H1 (cell line): ENCODE results near the gene FBXO17. TPM values are rescaled to one million over a fixed set of nuclear protein-coding genes. Genes with fewer than 3 reads are reported as not detected.

ENCODE experiments used
- CTCF ChIA-PET: fragments of 300-600 bp; sonication (Branson Sonifier 250); formaldehyde crosslinking; loops from one replicate; lab custom pipeline; 2021; ENCODE audit not compliant: partially characterized antibody; lab: Charles Lee
- POLR2A ChIA-PET: fragments of 300-600 bp; sonication (Branson Sonifier 250); formaldehyde crosslinking; loops from one replicate; lab custom pipeline; 2021; ENCODE audit warnings: inconsistent platforms; ENCODE audit not compliant: partially characterized antibody; lab: Charles Lee
- DNase-seq, 2 experiments: peaks; one replicate each; pipeline versions ENCODE4 v3.0.0 to v3.0.0-alpha.2; 2010 to 2022; ENCODE audit warnings: low spot score in 2 of 2, low read depth in 1 of 2, mixed read lengths in 1 of 2
- FAIRE-seq: peaks from 2 replicates; lab custom pipeline; 2011; peaks lifted over from hg19 to GRCh38; lab: Jason Lieb, UNC
- H2AFZ ChIP-seq: 2 replicates; pipeline ENCODE4 v1.8.1; 2012; ENCODE audit warnings: low read length, inconsistent platforms
- H2AK5ac ChIP-seq: 2 replicates; pipeline ENCODE4 v1.6.1; 2013; ENCODE audit warnings: low read depth, low read length
- H2BK120ac ChIP-seq: replicated peaks from 2 replicates; pipeline ENCODE3; 2013; ENCODE audit warnings: low read depth, low read length, inconsistent platforms
- H2BK12ac ChIP-seq: 2 replicates; pipeline ENCODE4 v1.6.1; 2013; ENCODE audit warnings: low read depth, low read length
- H2BK15ac ChIP-seq: 2 replicates; pipeline ENCODE4 v1.6.1; 2013; ENCODE audit warnings: low read length
- H2BK20ac ChIP-seq: 2 replicates; pipeline ENCODE4 v1.6.1; 2013; ENCODE audit warnings: low read length
- H2BK5ac ChIP-seq: 2 replicates; pipeline ENCODE4 v1.6.1; 2013; ENCODE audit warnings: low read depth, low read length
- H3K14ac ChIP-seq: 2 replicates; pipeline ENCODE4 v1.6.1; 2013; ENCODE audit warnings: inconsistent platforms; ENCODE audit not compliant: insufficient read length
- H3K18ac ChIP-seq: 2 replicates; pipeline ENCODE4 v1.6.1; 2013; ENCODE audit warnings: low read length; ENCODE audit errors: extremely low read depth
- H3K23ac ChIP-seq: 2 replicates; pipeline ENCODE4 v1.6.1; 2013; ENCODE audit warnings: inconsistent platforms; ENCODE audit not compliant: insufficient read length
- H3K23me2 ChIP-seq: 2 replicates; pipeline ENCODE4 v1.6.1; 2013; ENCODE audit warnings: low read depth, low read length
- H3K27ac ChIP-seq: 2 replicates; pipeline ENCODE4 v1.6.1; 2011; ENCODE audit warnings: low read depth, low read length, inconsistent platforms
- H3K27me3 ChIP-seq, 4 experiments: replicated peaks in 1 of 4; 1 replicate in 1 of 4; 2 replicates in 3 of 4; pipeline versions ENCODE4 v1.6.1 to v1.8.1; 2011 to 2013; ENCODE audit warnings: low read length in 3 of 4, mild to moderate bottlenecking in 3 of 4, inconsistent platforms in 2 of 4, mixed read lengths in 2 of 4, moderate library complexity in 1 of 4; ENCODE audit not compliant: control insufficient read depth in 3 of 4, insufficient read depth in 3 of 4; ENCODE audit errors: extremely low read depth in 1 of 4
- H3K36me3 ChIP-seq, 4 experiments: 2 replicates each; pipeline versions ENCODE4 v1.6.1 to v1.8.1; 2011 to 2013; ENCODE audit warnings: mild to moderate bottlenecking in 4 of 4, low read length in 3 of 4, moderate library complexity in 2 of 4, control low read depth in 1 of 4, inconsistent platforms in 1 of 4; ENCODE audit not compliant: insufficient read depth in 4 of 4, control insufficient read depth in 2 of 4
- H3K4ac ChIP-seq: replicated peaks from 2 replicates; pipeline ENCODE3; 2013; ENCODE audit warnings: low read length, low read depth, mixed read lengths, inconsistent platforms; ENCODE audit not compliant: insufficient read length
- H3K4me1 ChIP-seq, 4 experiments: replicated peaks in 1 of 4; 1 replicate in 1 of 4; 2 replicates in 3 of 4; pipeline versions ENCODE4 v1.6.1 to v1.8.1; 2011 to 2013; ENCODE audit warnings: low read length in 3 of 4, inconsistent platforms in 2 of 4, mixed read lengths in 1 of 4; ENCODE audit not compliant: insufficient read depth in 4 of 4, control insufficient read depth in 3 of 4
- H3K4me2 ChIP-seq, 2 experiments: 2 replicates each; pipeline versions ENCODE4 v1.6.1 to v1.8.1; 2011 to 2013; ENCODE audit warnings: low read depth in 2 of 2, low read length in 2 of 2, control low read depth in 1 of 2, inconsistent platforms in 1 of 2, mild to moderate bottlenecking in 1 of 2; ENCODE audit not compliant: insufficient read depth in 1 of 2
- H3K4me3 ChIP-seq, 4 experiments: fragments of 200-600, 300-600 bp in 1 of 4; sonication (generic), shearing (Covaris generic), sonication (Bioruptor Twin) in 1 of 4; 2 replicates each; pipeline versions ENCODE4 v1.5.1 to v1.8.1; 2011 to 2016; ENCODE audit warnings: low read length in 4 of 4, low read depth in 3 of 4, control low read depth in 2 of 4, inconsistent platforms in 2 of 4, mild to moderate bottlenecking in 2 of 4, mixed read lengths in 1 of 4, moderate library complexity in 1 of 4; ENCODE audit not compliant: insufficient read depth in 2 of 4; ENCODE audit errors: extremely low read depth in 1 of 4
- H3K56ac ChIP-seq: replicated peaks from 2 replicates; pipeline ENCODE3; 2013; ENCODE audit warnings: low read depth, mild to moderate bottlenecking, mixed read lengths, low read length, inconsistent platforms; ENCODE audit not compliant: insufficient read length
- H3K79me1 ChIP-seq: 2 replicates; pipeline ENCODE4 v1.6.1; 2013; ENCODE audit warnings: low read depth, low read length, control low read depth
- H3K79me2 ChIP-seq, 2 experiments: 2 replicates each; pipeline versions ENCODE4 v1.6.1 to v1.8.1; 2012 to 2013; ENCODE audit warnings: low read length in 2 of 2, mild to moderate bottlenecking in 2 of 2, inconsistent platforms in 1 of 2; ENCODE audit not compliant: insufficient read depth in 2 of 2, control insufficient read depth in 1 of 2
- H3K9ac ChIP-seq, 4 experiments: replicated peaks in 1 of 4; 1 replicate in 1 of 4; 2 replicates in 3 of 4; pipeline versions ENCODE4 v1.6.1 to v1.8.1; 2011 to 2013; ENCODE audit warnings: low read depth in 3 of 4, low read length in 3 of 4, control low read depth in 2 of 4, mild to moderate bottlenecking in 2 of 4, moderate library complexity in 2 of 4, inconsistent platforms in 1 of 4; ENCODE audit errors: extremely low read depth in 1 of 4
- H3K9me3 ChIP-seq, 2 experiments: 2 replicates each; pipeline versions ENCODE4 v1.6.1 to v1.8.1; 2012 to 2013; ENCODE audit warnings: mild to moderate bottlenecking in 2 of 2, moderate library complexity in 2 of 2, control low read depth in 1 of 2, inconsistent platforms in 1 of 2, low read depth in 1 of 2, low read length in 1 of 2, mixed read lengths in 1 of 2; ENCODE audit not compliant: insufficient read depth in 2 of 2
- H4K20me1 ChIP-seq, 2 experiments: replicated peaks in 1 of 2; 2 replicates each; pipeline versions ENCODE3 to v1.8.1; 2011 to 2013; ENCODE audit warnings: inconsistent platforms in 2 of 2, low read length in 2 of 2, mild to moderate bottlenecking in 1 of 2; ENCODE audit not compliant: insufficient read depth in 2 of 2, control insufficient read depth in 1 of 2
- H4K5ac ChIP-seq: 2 replicates; pipeline ENCODE4 v1.6.1; 2013; ENCODE audit warnings: low read length, low read depth, mixed read lengths, inconsistent platforms; ENCODE audit not compliant: insufficient read length
- H4K8ac ChIP-seq: 2 replicates; pipeline ENCODE4 v1.8.0; 2013; ENCODE audit warnings: mild to moderate bottlenecking, moderate library complexity, low read length, inconsistent platforms; ENCODE audit not compliant: insufficient read depth; ENCODE audit errors: extremely low read depth
- H4K91ac ChIP-seq: replicated peaks from 2 replicates; pipeline ENCODE3; 2013; ENCODE audit warnings: low read length, mixed read lengths, inconsistent platforms; ENCODE audit not compliant: insufficient read length
- ASH2L ChIP-seq: fragments of 200-600, 300-600 bp; sonication (generic); IDR thresholded peaks from one replicate; pipeline ENCODE4 v1.7.1; 2017; ENCODE audit warnings: low read length
- ATF3 ChIP-seq: IDR thresholded peaks from 2 replicates; pipeline ENCODE4 v1.6.1; 2011; ENCODE audit warnings: low read depth, mild to moderate bottlenecking, low read length; ENCODE audit not compliant: insufficient read depth
- CHD2 ChIP-seq: IDR thresholded peaks from 2 replicates; pipeline ENCODE4 v1.6.1; 2012; ENCODE audit warnings: low read length, improper control_type of control experiment
- EGR1 ChIP-seq: IDR thresholded peaks from 2 replicates; pipeline ENCODE4 v1.6.1; 2011; ENCODE audit warnings: low read depth, low read length, borderline replicate concordance
- NANOG ChIP-seq: IDR thresholded peaks from 2 replicates; pipeline ENCODE4 v1.6.1; 2011; ENCODE audit warnings: low read length, low read depth, mild to moderate bottlenecking, inconsistent platforms; ENCODE audit not compliant: insufficient read depth, poor library complexity, severe bottlenecking
- POU5F1 ChIP-seq: IDR thresholded peaks from 2 replicates; pipeline ENCODE4 v1.6.1; 2011; ENCODE audit warnings: low read depth, mild to moderate bottlenecking, low read length, moderate library complexity
- RFX5 ChIP-seq: IDR thresholded peaks from 2 replicates; pipeline ENCODE4 v1.6.1; 2011; ENCODE audit warnings: low read depth, low read length, improper control_type of control experiment, borderline replicate concordance
- SP2 ChIP-seq: IDR thresholded peaks from 2 replicates; pipeline ENCODE4 v1.6.1; 2012; ENCODE audit warnings: mild to moderate bottlenecking, low read length, inconsistent platforms
- TAF7 ChIP-seq: optimal IDR thresholded peaks from 2 replicates; pipeline ENCODE3; 2011; ENCODE audit warnings: low read depth, mild to moderate bottlenecking, inconsistent platforms, low read length, moderate library complexity, borderline replicate concordance
- TBP ChIP-seq: IDR thresholded peaks from 2 replicates; pipeline ENCODE4 v1.6.1; 2011; ENCODE audit warnings: low read depth, low read length, improper control_type of control experiment
- ZNF274 ChIP-seq: IDR thresholded peaks from 2 replicates; pipeline ENCODE4 v1.7.0; 2012; ENCODE audit warnings: low read length, borderline replicate concordance; ENCODE audit errors: extremely low read depth
- WGBS, 2 experiments: shearing (Covaris generic) in 1 of 2; methylation state at CpG; one replicate each; pipeline versions ENCODE4 v1.1.6 to v1.1.7; 2013 to 2015; ENCODE audit warnings: low lambda C conversion rate in 2 of 2, mixed read lengths in 2 of 2, inconsistent platforms in 1 of 2, low coverage in 1 of 2, missing lambda C conversion rate in 1 of 2; ENCODE audit not compliant: insufficient replicate concordance in 2 of 2, insufficient coverage in 1 of 2, insufficient read length in 1 of 2; ENCODE audit errors: extremely low coverage in 1 of 2, missing lambda C conversion rate in 1 of 2; 5-methylcytosine and 5-hydroxymethylcytosine counted together
- polyA plus RNA-seq, 7 experiments: library from polyadenylated mRNA; depleted of rRNA in 3 of 7; stranded (reverse) in 5 of 7; unstranded in 2 of 7; fragments of >200 nt in 5 of 7; fragments of 200-250 nt in 2 of 7; gene quantifications; 1 replicate in 5 of 7; 2 replicates in 1 of 7; 4 replicates in 1 of 7; pipeline versions ENCODE4 v1.2.1 to v1.2.3, GENCODE V29; 2011 to 2013; ENCODE audit warnings: missing spikeins in 2 of 7, mixed read lengths in 2 of 7
- total RNA-seq: library from RNA; stranded (reverse); fragmentation: NEBNext Ultra II Directional; extraction: Animal tissue kit (Norgen Biotek cat#: 25700); gene quantifications from 2 replicates; pipeline ENCODE4 v1.2.1, GENCODE V29; 2021

Gene FBXO17
- total and polyA plus RNA-seq, 2 of the 8 experiments (the other 6 are each of a cell fraction or from before 2014, with no cell fraction given): 11.7 to 15.3 TPM

DNA sequence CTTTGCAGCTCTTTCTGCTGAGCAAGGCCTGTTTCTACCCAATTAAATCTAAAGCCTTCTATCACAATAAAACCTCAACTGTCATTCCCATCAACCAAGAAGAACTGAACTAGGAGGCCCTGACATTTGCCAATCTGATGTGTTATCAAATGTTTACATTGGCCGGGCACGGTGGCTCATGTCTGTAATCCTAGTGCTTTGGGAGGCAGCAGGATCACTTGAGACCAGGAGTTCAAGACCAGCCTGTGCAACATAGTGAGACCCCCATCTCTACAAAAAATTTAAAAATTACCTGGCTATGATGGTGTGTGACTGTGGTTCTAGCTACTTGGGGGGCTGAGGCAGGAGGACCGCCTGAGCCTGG is 2.8 kb upstream of the FBXO17 start:
- Histone ChIP-seq H3K79me1 (no peaks in the 10 kb centered on the region), H3K9ac (no peak overlapping the region), H2AK5ac (no peak overlapping the region), H2BK15ac (no peak overlapping the region), H3K9me3 (no peaks in the 10 kb centered on the region), H3K18ac (0 out of 2 replicates have a peak overlapping the region, but pooled peaks have one; percentile 48), H3K4ac (no peak overlapping the region), H4K91ac (no peak overlapping the region), H2AFZ (no peak overlapping the region), H3K27ac (no peak overlapping the region), H3K36me3 (no peaks in the 10 kb centered on the region), H2BK12ac (no peak overlapping the region), H3K4me3 (no peak overlapping the region), H3K27me3 (0 out of 7 replicates have a peak, but pooled peaks cover 0 to 3% (median 0%) of the 10 kb centered on the region in 4 experiments), H4K8ac (no peak overlapping the region), H4K20me1 (no peaks in the 10 kb centered on the region), H3K23me2 (peaks cover 6% of the 10 kb centered on the region; the same call in 1 of the 2 replicates), H2BK20ac (no peak overlapping the region)
- no peak for FAIRE-seq
- DNase-seq: no peak
- TF ChIP-seq RFX5 (no peak), POU5F1 (no peak), ATF3 (no peak), TAF7 (no peak), CHD2 (no peak), SP2 (no peak), EGR1 (no peak), NANOG (no peak), ZNF274 (no peak), ASH2L (no peak), TBP (no peak)
- TF ChIP-seq, all 59 proteins: peak for 0
- POLR2A ChIA-PET: no interaction called here
- CTCF ChIA-PET: interaction anchor here (0.6 to 4.1 kb wide), 12 partner anchors 11 to 108 kb away, joined by 3 to 16 read pairs (median 4); no protein-coding TSS in a partner anchor
- Histone ChIP-seq H4K5ac (no peak overlapping the region), H2BK5ac (no peak overlapping the region), H3K14ac (no peak overlapping the region), H3K23ac (no peak overlapping the region), H2BK120ac (no peak overlapping the region), H3K4me1 (peaks cover 0 to 9% (median 3%) of the 10 kb centered on the region in 4 experiments; a peak in 3 of 7 replicates), H3K56ac (no peak overlapping the region), H3K4me2 (no peak overlapping the region), H3K79me2 (peaks cover 0 to under 1% of the 10 kb centered on the region in 2 experiments; a peak in 1 of 4 replicates)
- 87% methylated on average over 3 of the region's 3 CpGs; no CpG with 5 or more reads in 1 of the 2 experiments for WGBS, 2 experiments
